ENCODE measurements around the gene TLK1. TPM values are rescaled to one million over a fixed set of nuclear protein-coding genes. Genes with fewer than 3 reads are reported as not detected.

TLK1 gene
- polyA plus RNA-seq, 6 donors from 2014 or later = 21.1 to 86.1 (median 62.8) TPM

- Mint-ChIP-seq H3K9me3 (no peaks in the 10 kb centered on the region), H3K27ac (peak overlapping the region in 3 of 6 donors; percentile 37 to 56 (median 53)), H3K36me3 (peaks cover 10 to 11% of the 10 kb centered on the region in 2 donors), H3K27me3 (no peaks in the 10 kb centered on the region), H3K4me3 (peak overlapping the region in 1 of 8 donors; percentile 35), H3K4me1 (peaks cover 8 to 10% (median 8%) of the 10 kb centered on the region in 3 donors)
- no peak for ATAC-seq (ENCODE audit: low read depth in 2 of 2)
- no peak for DNase-seq
Observed at GRCh38 chr2:170969030-170969429, 191.7 kb downstream of the TLK1 start.

GRCh38 chr2:170968205-170969003 is 192.3 kb downstream of the TLK1 start:
- Mint-ChIP-seq H3K36me3 (peaks cover 10 to 11% of the 10 kb centered on the region in 2 donors), H3K4me3 (peak overlapping the region in 1 of 8 donors; percentile 15), H3K9me3 (no peaks in the 10 kb centered on the region), H3K27ac (peak overlapping the region in 4 of 6 donors; percentile 37 to 56 (median 53)), H3K4me1 (peaks cover 6 to 10% (median 7%) of the 10 kb centered on the region in 3 donors), H3K27me3 (no peaks in the 10 kb centered on the region)
- DNase-seq (no peak), ATAC-seq (ENCODE audit: low read depth in 2 of 2) (no peak)

GRCh38 chr2:170967553-170967952 is 193.1 kb downstream of the TLK1 start:
- Mint-ChIP-seq H3K27ac (no peak overlapping the region), H3K9me3 (no peaks in the 10 kb centered on the region), H3K36me3 (peaks cover 13 to 16% of the 10 kb centered on the region in 2 donors), H3K4me3 (no peak overlapping the region), H3K27me3 (no peaks in the 10 kb centered on the region), H3K4me1 (peaks cover 0 to 2% (median 1%) of the 10 kb centered on the region in 3 donors)
- ATAC-seq (ENCODE audit: low read depth in 2 of 2) = no peak
- no peak for DNase-seq

GRCh38 chr2:170966648-170967396 is 193.9 kb downstream of the TLK1 start:
- Mint-ChIP-seq H3K36me3 (peaks cover 19% of the 10 kb centered on the region in 2 donors), H3K4me3 (no peak overlapping the region), H3K27ac (peak overlapping the region in 1 of 6 donors; percentile 49), H3K9me3 (no peaks in the 10 kb centered on the region), H3K4me1 (peaks cover 0 to 2% (median 0%) of the 10 kb centered on the region in 3 donors), H3K27me3 (no peaks in the 10 kb centered on the region)
- no peak for DNase-seq
- no peak for ATAC-seq (ENCODE audit: low read depth in 2 of 2)

- Mint-ChIP-seq H3K4me3 (no peak overlapping the region), H3K27me3 (no peaks in the 10 kb centered on the region), H3K4me1 (peaks cover 0 to 2% (median 0%) of the 10 kb centered on the region in 3 donors), H3K27ac (no peak overlapping the region), H3K36me3 (peaks cover 19% of the 10 kb centered on the region in 2 donors), H3K9me3 (no peaks in the 10 kb centered on the region)
- DNase-seq (no peak), ATAC-seq (ENCODE audit: low read depth in 2 of 2) (no peak)
Observed at GRCh38 chr2:170965446-170966225, 195.1 kb downstream of the TLK1 start.

GRCh38 chr2:170963386-170963785 is 197.3 kb downstream of the TLK1 start:
- H3K9me3 Mint-ChIP-seq = no peaks in the 10 kb centered on the region
- no peaks in the 10 kb centered on the region for H3K27me3 Mint-ChIP-seq
- no peak for DNase-seq
- no peak for ATAC-seq (ENCODE audit: low read depth in 2 of 2)
- no peaks in the 10 kb centered on the region for H3K4me1 Mint-ChIP-seq
- H3K27ac Mint-ChIP-seq = peak overlapping the region in 2 of 6 donors; percentile 44 to 72
- peaks cover 19 to 24% of the 10 kb centered on the region in 2 donors for H3K36me3 Mint-ChIP-seq
- H3K4me3 Mint-ChIP-seq = no peak overlapping the region

- no peak for DNase-seq
- H3K9me3 Mint-ChIP-seq = no peaks in the 10 kb centered on the region
- H3K36me3 Mint-ChIP-seq = peaks cover 37 to 49% of the 10 kb centered on the region in 2 donors
- ATAC-seq (ENCODE audit: low read depth in 2 of 2) = no peak
- H3K27ac Mint-ChIP-seq = no peak overlapping the region
- no peaks in the 10 kb centered on the region for H3K27me3 Mint-ChIP-seq
- peaks cover 11 to 17% (median 15%) of the 10 kb centered on the region in 3 donors for H3K4me1 Mint-ChIP-seq
- H3K4me3 Mint-ChIP-seq = no peak overlapping the region
Observed at GRCh38 chr2:170953941-170954340, 206.8 kb downstream of the TLK1 start.

- ATAC-seq (ENCODE audit: low read depth in 2 of 2) (peak; percentile 73 to 82), DNase-seq (no peak)
- H3K9me3 Mint-ChIP-seq = no peaks in the 10 kb centered on the region
- peak overlapping the region in 4 of 8 donors; percentile 9 to 54 (median 32) for H3K4me3 Mint-ChIP-seq
- no peaks in the 10 kb centered on the region for H3K27me3 Mint-ChIP-seq
- H3K4me1 Mint-ChIP-seq = peaks cover 15 to 17% (median 17%) of the 10 kb centered on the region in 3 donors
- H3K36me3 Mint-ChIP-seq = peaks cover 28 to 39% of the 10 kb centered on the region in 2 donors
- peak overlapping the region; percentile 6 to 95 (median 54) for H3K27ac Mint-ChIP-seq
Observed at GRCh38 chr2:170950221-170950761, 210.4 kb downstream of the TLK1 start.

- H3K9me3 Mint-ChIP-seq = no peaks in the 10 kb centered on the region
- no peak overlapping the region for H3K4me3 Mint-ChIP-seq
- H3K4me1 Mint-ChIP-seq = peaks cover 17 to 22% (median 21%) of the 10 kb centered on the region in 3 donors
- no peak for ATAC-seq (ENCODE audit: low read depth in 2 of 2)
- H3K27me3 Mint-ChIP-seq = no peaks in the 10 kb centered on the region
- H3K27ac Mint-ChIP-seq = peak overlapping the region in 1 of 6 donors; percentile 42
- DNase-seq = no peak
- peaks cover 20 to 30% of the 10 kb centered on the region in 2 donors for H3K36me3 Mint-ChIP-seq
Observed at GRCh38 chr2:170949415-170949814, 211.3 kb downstream of the TLK1 start.

- H3K27ac Mint-ChIP-seq = no peak overlapping the region
- ATAC-seq (ENCODE audit: low read depth in 2 of 2) (no peak), DNase-seq (no peak)
- no peak overlapping the region for H3K4me3 Mint-ChIP-seq
- H3K4me1 Mint-ChIP-seq = peaks cover 33 to 42% (median 39%) of the 10 kb centered on the region in 3 donors
- no peaks in the 10 kb centered on the region for H3K9me3 Mint-ChIP-seq
- no peaks in the 10 kb centered on the region for H3K27me3 Mint-ChIP-seq
- H3K36me3 Mint-ChIP-seq = no peaks in the 10 kb centered on the region
Observed at GRCh38 chr2:170944545-170944944, 216.1 kb downstream of the TLK1 start.

- H3K27ac Mint-ChIP-seq = no peak overlapping the region
- H3K27me3 Mint-ChIP-seq = no peaks in the 10 kb centered on the region
- no peak overlapping the region for H3K4me3 Mint-ChIP-seq
- peaks cover 33 to 47% (median 39%) of the 10 kb centered on the region in 3 donors for H3K4me1 Mint-ChIP-seq
- DNase-seq (no peak), ATAC-seq (ENCODE audit: low read depth in 2 of 2) (no peak)
- no peaks in the 10 kb centered on the region for H3K36me3 Mint-ChIP-seq
- H3K9me3 Mint-ChIP-seq = no peaks in the 10 kb centered on the region
Observed at GRCh38 chr2:170943596-170943995, 217.1 kb downstream of the TLK1 start.

- no peak overlapping the region for H3K27ac Mint-ChIP-seq
- no peak for DNase-seq
- H3K36me3 Mint-ChIP-seq = no peaks in the 10 kb centered on the region
- H3K27me3 Mint-ChIP-seq = no peaks in the 10 kb centered on the region
- H3K4me1 Mint-ChIP-seq = peaks cover 33 to 52% (median 39%) of the 10 kb centered on the region in 3 donors
- no peaks in the 10 kb centered on the region for H3K9me3 Mint-ChIP-seq
- no peak overlapping the region for H3K4me3 Mint-ChIP-seq
- no peak for ATAC-seq (ENCODE audit: low read depth in 2 of 2)
Observed at GRCh38 chr2:170943041-170943440, 217.7 kb downstream of the TLK1 start.

GRCh38 chr2:170942615-170943014 is 218.1 kb downstream of the TLK1 start:
- DNase-seq (no peak), ATAC-seq (ENCODE audit: low read depth in 2 of 2) (no peak)
- H3K4me1 Mint-ChIP-seq = peaks cover 33 to 55% (median 39%) of the 10 kb centered on the region in 3 donors
- H3K9me3 Mint-ChIP-seq = no peaks in the 10 kb centered on the region
- peak overlapping the region in 2 of 6 donors; percentile 6 to 49 for H3K27ac Mint-ChIP-seq
- no peak overlapping the region for H3K4me3 Mint-ChIP-seq
- H3K36me3 Mint-ChIP-seq = no peaks in the 10 kb centered on the region
- no peaks in the 10 kb centered on the region for H3K27me3 Mint-ChIP-seq
